Panc1 (cell line): ENCODE data around the gene CDX1. TPM values are rescaled to one million over a fixed set of nuclear protein-coding genes. Genes with fewer than 3 reads are reported as not detected.

Source experiments
- ATAC-seq: fragments of 200-7000 bp; cut with Tn5 transposase; 2 replicates; pipeline ENCODE4 v1.9.1; 2020; ENCODE audit warnings: mild to moderate bottlenecking, moderate library complexity
- BruUV-seq: library from RNA; stranded (reverse); fragments of 400-500 nt; replicated peaks from 2 replicates; lab custom pipeline; 2021; lab: Mats Ljungman, UMichigan
- CTCF ChIA-PET: fragments of 300-600 bp; sonication (Branson Sonifier 250); formaldehyde crosslinking; loops from one replicate; lab custom pipeline; 2022; ENCODE audit warnings: antibody characterized with exemption; lab: Charles Lee
- POLR2A ChIA-PET: fragments of 300-600 bp; sonication (Branson Sonifier 250); formaldehyde crosslinking; loops from one replicate; lab custom pipeline; 2022; ENCODE audit warnings: antibody characterized with exemption; lab: Charles Lee
- DNase-seq: peaks from one replicate; pipeline ENCODE4 v3.0.0-alpha.2; 2010; ENCODE audit warnings: low read depth, low spot score
- H3K27ac ChIP-seq: 2 replicates; pipeline ENCODE4 v1.5.1; 2011; ENCODE audit warnings: mild to moderate bottlenecking, low read length, inconsistent platforms
- H3K27me3 ChIP-seq: fragments of 200-500 bp; sonication (Bioruptor generic); 2 replicates; pipeline ENCODE4 v1.6.0; 2014; ENCODE audit warnings: low read length, inconsistent platforms; ENCODE audit not compliant: control insufficient read depth, insufficient read depth
- H3K36me3 ChIP-seq: fragments of 200-500 bp; sonication (Bioruptor generic); 2 replicates; pipeline ENCODE4 v1.5.1; 2014; ENCODE audit warnings: inconsistent platforms, mild to moderate bottlenecking, low read length, moderate library complexity; ENCODE audit not compliant: control insufficient read depth, insufficient read depth
- H3K4me1 ChIP-seq: 2 replicates; pipeline ENCODE4 v1.5.1; 2011; ENCODE audit warnings: inconsistent platforms, mild to moderate bottlenecking, low read length, moderate library complexity; ENCODE audit not compliant: control insufficient read depth, insufficient read depth
- H3K4me3 ChIP-seq, 2 experiments: 2 replicates each; pipeline ENCODE4 v1.5.1; 2011 to 2012; ENCODE audit warnings: low read depth in 2 of 2, low read length in 2 of 2, mild to moderate bottlenecking in 2 of 2, inconsistent platforms in 1 of 2, moderate library complexity in 1 of 2
- H3K9me3 ChIP-seq: fragments of 200-500 bp; sonication (Bioruptor generic); 2 replicates; pipeline ENCODE4 v1.5.1; 2014; ENCODE audit warnings: low read depth, mild to moderate bottlenecking, inconsistent platforms, low read length, moderate library complexity; ENCODE audit not compliant: control insufficient read depth, insufficient read depth
- CTCF ChIP-seq: fragments of 450-650 bp; IDR thresholded peaks from 2 replicates; pipeline ENCODE4 v1.5.1; 2017; ENCODE audit warnings: mild to moderate bottlenecking
- POLR2AphosphoS5 ChIP-seq: IDR thresholded peaks from 2 replicates; pipeline ENCODE4 v1.6.1; 2012; ENCODE audit warnings: mild to moderate bottlenecking, low read depth, low read length, moderate library complexity
- SIN3A ChIP-seq: IDR thresholded peaks from 2 replicates; pipeline ENCODE4 v1.6.1; 2012; ENCODE audit warnings: low read depth, mild to moderate bottlenecking, low read length, moderate library complexity, borderline replicate concordance; ENCODE audit not compliant: insufficient read depth
- TCF7L2 ChIP-seq: IDR thresholded peaks from 2 replicates; pipeline ENCODE4 v1.6.1; 2011; ENCODE audit warnings: mild to moderate bottlenecking, low read depth, low read length, inconsistent platforms
- in situ Hi-C: cut with HindIII; loops from 2 replicates; pipeline ENCODE4 v1.10.0; 2016; ENCODE audit warnings: low sequenced_read_pairs, low pct_unique_long_range_greater_than_20kb
- intact Hi-C: fragments of 100-400 bp; cut with micrococcal nuclease; formaldehyde crosslinking; loops from one replicate; pipeline ENCODE4 v1.10.0; 2022; ENCODE audit not compliant: unreplicated experiment
- total RNA-seq: library from RNA; stranded (reverse); gene quantifications from one replicate; pipeline ENCODE4 v1.2.1, GENCODE V29; 2021; ENCODE audit not compliant: unreplicated experiment
- TF ChIP-seq, protein P1 (sequence below), 2 experiments: IDR thresholded peaks; 2 replicates each; pipeline ENCODE4 v1.6.1; 2011 to 2012; ENCODE audit warnings: low read depth in 2 of 2, control low read depth in 1 of 2, low read length in 1 of 2, mild to moderate bottlenecking in 1 of 2, moderate library complexity in 1 of 2; ENCODE audit not compliant: insufficient read depth in 1 of 2

Gene CDX1
- total RNA-seq, 1 experiment from 2014 or later = not detected

DNA sequence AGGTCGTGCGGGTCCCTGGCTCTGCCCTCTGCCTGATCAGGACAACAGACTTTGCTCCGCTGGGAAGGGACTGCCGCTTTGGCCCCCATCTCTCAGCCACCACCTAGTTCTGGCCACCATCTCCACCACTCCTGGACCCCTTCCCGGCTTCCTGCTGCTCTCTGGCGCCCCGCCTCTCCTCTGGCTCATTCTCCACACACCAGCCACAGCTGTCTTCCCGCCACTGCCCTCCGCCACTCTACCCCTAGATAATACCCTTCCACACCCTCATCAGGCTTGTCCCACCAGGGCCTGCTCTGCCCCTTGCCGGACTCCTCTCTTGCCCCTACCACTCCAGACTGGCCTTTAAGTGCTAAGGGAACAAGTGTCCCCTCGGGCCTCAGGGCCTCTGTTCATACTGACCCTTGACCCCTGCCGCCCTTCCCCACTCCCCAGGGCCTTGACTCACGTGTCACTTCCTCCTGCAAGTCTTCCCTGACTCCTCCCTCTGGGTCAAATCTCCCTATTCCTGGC, 3.0 kb upstream of the CDX1 start:
- BruUV-seq = no TSS peak
- in situ Hi-C loops (no loop called here), intact Hi-C loops (no loop called here)
- H3K27ac ChIP-seq = no peak overlapping the region
- no peaks in the 10 kb centered on the region for H3K27me3 ChIP-seq
- no peak for DNase-seq
- ChIA-PET CTCF (no interaction called here), POLR2A (no interaction called here)
- H3K4me3 ChIP-seq = no peak overlapping the region
- no peaks in the 10 kb centered on the region for H3K36me3 ChIP-seq
- H3K4me1 ChIP-seq = no peaks in the 10 kb centered on the region
- H3K9me3 ChIP-seq = no peaks in the 10 kb centered on the region
- no peak for ATAC-seq
- TF ChIP-seq SIN3A = no peak
- TF ChIP-seq, protein P1, sequence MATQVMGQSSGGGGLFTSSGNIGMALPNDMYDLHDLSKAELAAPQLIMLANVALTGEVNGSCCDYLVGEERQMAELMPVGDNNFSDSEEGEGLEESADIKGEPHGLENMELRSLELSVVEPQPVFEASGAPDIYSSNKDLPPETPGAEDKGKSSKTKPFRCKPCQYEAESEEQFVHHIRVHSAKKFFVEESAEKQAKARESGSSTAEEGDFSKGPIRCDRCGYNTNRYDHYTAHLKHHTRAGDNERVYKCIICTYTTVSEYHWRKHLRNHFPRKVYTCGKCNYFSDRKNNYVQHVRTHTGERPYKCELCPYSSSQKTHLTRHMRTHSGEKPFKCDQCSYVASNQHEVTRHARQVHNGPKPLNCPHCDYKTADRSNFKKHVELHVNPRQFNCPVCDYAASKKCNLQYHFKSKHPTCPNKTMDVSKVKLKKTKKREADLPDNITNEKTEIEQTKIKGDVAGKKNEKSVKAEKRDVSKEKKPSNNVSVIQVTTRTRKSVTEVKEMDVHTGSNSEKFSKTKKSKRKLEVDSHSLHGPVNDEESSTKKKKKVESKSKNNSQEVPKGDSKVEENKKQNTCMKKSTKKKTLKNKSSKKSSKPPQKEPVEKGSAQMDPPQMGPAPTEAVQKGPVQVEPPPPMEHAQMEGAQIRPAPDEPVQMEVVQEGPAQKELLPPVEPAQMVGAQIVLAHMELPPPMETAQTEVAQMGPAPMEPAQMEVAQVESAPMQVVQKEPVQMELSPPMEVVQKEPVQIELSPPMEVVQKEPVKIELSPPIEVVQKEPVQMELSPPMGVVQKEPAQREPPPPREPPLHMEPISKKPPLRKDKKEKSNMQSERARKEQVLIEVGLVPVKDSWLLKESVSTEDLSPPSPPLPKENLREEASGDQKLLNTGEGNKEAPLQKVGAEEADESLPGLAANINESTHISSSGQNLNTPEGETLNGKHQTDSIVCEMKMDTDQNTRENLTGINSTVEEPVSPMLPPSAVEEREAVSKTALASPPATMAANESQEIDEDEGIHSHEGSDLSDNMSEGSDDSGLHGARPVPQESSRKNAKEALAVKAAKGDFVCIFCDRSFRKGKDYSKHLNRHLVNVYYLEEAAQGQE (IDR thresholded peaks at IDR 0.05; ENCODE audit: insufficient read depth in 1 of 2, low read depth in 2 of 2, low read length in 1 of 2) = no peak
- no peak for TF ChIP-seq TCF7L2
- no peak for TF ChIP-seq POLR2AphosphoS5
- no peak for TF ChIP-seq CTCF

- Histone ChIP-seq H3K4me3 (no peak overlapping the region), H3K27me3 (no peaks in the 10 kb centered on the region), H3K36me3 (no peaks in the 10 kb centered on the region), H3K27ac (no peak overlapping the region), H3K9me3 (no peaks in the 10 kb centered on the region), H3K4me1 (no peaks in the 10 kb centered on the region)
- TF ChIP-seq CTCF = no peak
- TF ChIP-seq, protein P1 (IDR thresholded peaks at IDR 0.05; ENCODE audit: insufficient read depth in 1 of 2, low read depth in 2 of 2, low read length in 1 of 2) = no peak
- TF ChIP-seq SIN3A = no peak
- TF ChIP-seq POLR2AphosphoS5 = no peak
- ATAC-seq (no peak), DNase-seq (no peak)
- ChIA-PET CTCF (no interaction called here), POLR2A (no interaction called here)
- intact Hi-C loops = no loop called here
- no TSS peak for BruUV-seq
- in situ Hi-C loops = no loop called here
These were observed 2.2 kb upstream of the CDX1 start for GRCh38 chr5:150164211-150164980.
